HepG2 (cell line): ENCODE data around the gene MAP1B. TPM values are rescaled to one million over a fixed set of nuclear protein-coding genes. Genes with fewer than 3 reads are reported as not detected.

Experiments
- ATAC-seq: fragments of 200-7000 bp; cut with Tn5 transposase; 3 replicates; pipeline ENCODE4 v1.9.1; 2020; ENCODE audit warnings: mild to moderate bottlenecking, moderate library complexity
- BruUV-seq: library from RNA; stranded (reverse); fragments of 400-500 nt; replicated peaks from 2 replicates; lab custom pipeline; 2021; lab: Mats Ljungman, UMichigan
- CTCF ChIA-PET: fragments of 300-600 bp; formaldehyde crosslinking; extraction: SDS; loops from one replicate; lab custom pipeline; 2021; ENCODE audit warnings: low total read pairs, inconsistent platforms, low intra/inter-chr PET ratio; lab: Yijun Ruan, JAX
- POLR2A ChIA-PET: fragments of 350-600 bp; sonication (Branson Sonifier 250); formaldehyde crosslinking; loops from one replicate; lab custom pipeline; 2020; ENCODE audit warnings: antibody characterized with exemption, inconsistent platforms; lab: Yijun Ruan, JAX
- DNase-seq: peaks from one replicate; pipeline ENCODE4 v3.0.0-alpha.2; 2015; ENCODE audit warnings: low spot score
- FAIRE-seq: peaks from 3 replicates; lab custom pipeline; 2011; peaks lifted over from hg19 to GRCh38; lab: Jason Lieb, UNC
- H2AFZ ChIP-seq: one replicate; pipeline ENCODE4 v1.6.1; 2011; ENCODE audit warnings: low read length, inconsistent platforms
- H3K27ac ChIP-seq: fragments of 300-600 bp; 3 replicates; pipeline ENCODE4 v1.8.0; 2011; ENCODE audit warnings: mixed run types, mild to moderate bottlenecking, mixed read lengths, low read length, inconsistent platforms; ENCODE audit not compliant: insufficient read depth; ENCODE audit errors: extremely low read length
- H3K27me3 ChIP-seq, 2 experiments: fragments of 200-600 bp in 1 of 2; 2 replicates in 1 of 2; 3 replicates in 1 of 2; pipeline versions ENCODE4 v1.6.0 to v1.8.0; 2011; ENCODE audit warnings: low read length in 2 of 2, mild to moderate bottlenecking in 2 of 2, moderate library complexity in 2 of 2, inconsistent platforms in 1 of 2; ENCODE audit not compliant: insufficient read depth in 2 of 2, control insufficient read depth in 1 of 2
- H3K36me3 ChIP-seq, 2 experiments: fragments of 200-600 bp in 1 of 2; replicated peaks in 1 of 2; 2 replicates in 1 of 2; 3 replicates in 1 of 2; pipeline versions ENCODE4 v1.5.1 to v1.8.0; 2011; ENCODE audit warnings: low read length in 2 of 2, inconsistent platforms in 1 of 2; ENCODE audit not compliant: insufficient read depth in 2 of 2, control insufficient read depth in 1 of 2
- H3K4me1 ChIP-seq: 2 replicates; pipeline ENCODE4 v1.5.1; 2012; ENCODE audit warnings: low read length, inconsistent platforms; ENCODE audit not compliant: insufficient read depth
- H3K4me2 ChIP-seq: 2 replicates; pipeline ENCODE4 v1.6.0; 2011; ENCODE audit warnings: low read depth, low read length, inconsistent platforms
- H3K4me3 ChIP-seq, 3 experiments: fragments of 200-600 bp in 1 of 3; sonication (generic), shearing (Covaris generic) in 1 of 3; replicated peaks in 1 of 3; 2 replicates each; pipeline ENCODE4 v1.5.1; 2011 to 2016; ENCODE audit warnings: low read length in 3 of 3, inconsistent platforms in 2 of 3, low read depth in 2 of 3, mild to moderate bottlenecking in 2 of 3, control low read depth in 1 of 3, mixed read lengths in 1 of 3; ENCODE audit not compliant: insufficient read depth in 1 of 3
- H3K79me2 ChIP-seq: one replicate; pipeline ENCODE4 v1.6.1; 2011; ENCODE audit warnings: low read length, inconsistent platforms; ENCODE audit not compliant: insufficient read depth
- H3K9ac ChIP-seq: 2 replicates; pipeline ENCODE4 v1.6.0; 2011; ENCODE audit warnings: mild to moderate bottlenecking, low read depth, low read length, inconsistent platforms; ENCODE audit not compliant: insufficient read depth
- H3K9me3 ChIP-seq: 2 replicates; pipeline ENCODE4 v1.5.1; 2012; ENCODE audit warnings: mild to moderate bottlenecking, low read length
- H4K20me1 ChIP-seq: 2 replicates; pipeline ENCODE4 v1.6.0; 2011; ENCODE audit warnings: inconsistent platforms, mild to moderate bottlenecking, low read length, moderate library complexity; ENCODE audit not compliant: insufficient read depth
- ATF2 ChIP-seq: sonication (generic); formaldehyde crosslinking; IDR thresholded peaks from 2 replicates; pipeline ENCODE4 v1.4.0; 2020; ENCODE audit warnings: missing genetic modification reagents
- E2F1 ChIP-seq: sonication (generic); formaldehyde crosslinking; IDR thresholded peaks from 2 replicates; pipeline ENCODE4 v1.5.0; 2020; ENCODE audit warnings: missing genetic modification reagents
- GTF3A ChIP-seq: sonication (generic); formaldehyde crosslinking; conservative IDR thresholded peaks from 2 replicates; pipeline ENCODE4 v1.4.0; 2020; ENCODE audit warnings: mild to moderate bottlenecking, missing genetic modification reagents
- GZF1 ChIP-seq: sonication (generic); formaldehyde crosslinking; IDR thresholded peaks from 2 replicates; pipeline ENCODE4 v1.5.1; 2020; ENCODE audit warnings: mild to moderate bottlenecking, missing genetic modification reagents
- HNRNPLL ChIP-seq: fragments of 200-400 bp; formaldehyde crosslinking; IDR thresholded peaks from 2 replicates; pipeline ENCODE4 v1.6.1; 2017; ENCODE audit warnings: mild to moderate bottlenecking, low read depth, low read length; ENCODE audit not compliant: poor library complexity, severe bottlenecking
- MIER2 ChIP-seq: IDR thresholded peaks from 2 replicates; pipeline ENCODE4 v1.6.1; 2016; ENCODE audit warnings: missing biosample characterization, missing genetic modification reagents
- NONO ChIP-seq, 2 experiments: fragments of 450-650 bp in 1 of 2; sonication (generic) in 1 of 2; formaldehyde crosslinking in 1 of 2; IDR thresholded peaks in 1 of 2; conservative IDR thresholded peaks in 1 of 2; 2 replicates each; pipeline versions ENCODE4 v1.6.1 to v1.8.0; 2017 to 2022; ENCODE audit warnings: mild to moderate bottlenecking in 1 of 2, missing genetic modification reagents in 1 of 2, moderate library complexity in 1 of 2
- POLR2G ChIP-seq: fragments of 200-400 bp; formaldehyde crosslinking; IDR thresholded peaks from 2 replicates; pipeline ENCODE4 v1.6.1; 2018; ENCODE audit warnings: mild to moderate bottlenecking, low read depth, low read length, moderate library complexity
- REL ChIP-seq: sonication (generic); formaldehyde crosslinking; conservative IDR thresholded peaks from 2 replicates; pipeline ENCODE4 v1.8.0; 2022; ENCODE audit warnings: mild to moderate bottlenecking, missing genetic modification reagents, moderate library complexity
- ZBTB38 ChIP-seq: sonication (generic); formaldehyde crosslinking; IDR thresholded peaks from 2 replicates; pipeline ENCODE4 v1.5.1; 2020; ENCODE audit warnings: mild to moderate bottlenecking, missing genetic modification reagents
- ZNF33B ChIP-seq: sonication (generic); formaldehyde crosslinking; IDR thresholded peaks from 2 replicates; pipeline ENCODE4 v1.5.1; 2020; ENCODE audit warnings: mild to moderate bottlenecking, missing genetic modification reagents
- ZNF572 ChIP-seq: sonication (generic); formaldehyde crosslinking; IDR thresholded peaks from 2 replicates; pipeline ENCODE4 v1.5.1; 2020; ENCODE audit warnings: mild to moderate bottlenecking, missing genetic modification reagents
- ZNF724P ChIP-seq: sonication (generic); formaldehyde crosslinking; IDR thresholded peaks from 2 replicates; pipeline ENCODE4 v1.8.0; 2022; ENCODE audit warnings: missing genetic modification reagents, borderline replicate concordance
- ZNF737 ChIP-seq: sonication (generic); formaldehyde crosslinking; IDR thresholded peaks from 2 replicates; pipeline ENCODE4 v1.5.0; 2020; ENCODE audit warnings: missing genetic modification reagents, mild to moderate bottlenecking, borderline replicate concordance
- ZNF775 ChIP-seq: sonication (generic); formaldehyde crosslinking; IDR thresholded peaks from 2 replicates; pipeline ENCODE4 v1.4.0; 2020; ENCODE audit warnings: missing genetic modification reagents, mild to moderate bottlenecking, moderate library complexity, borderline replicate concordance
- WGBS: methylation state at CpG from one replicate; pipeline ENCODE4 v1.1.6; 2017; ENCODE audit warnings: low lambda C conversion rate; 5-methylcytosine and 5-hydroxymethylcytosine counted together
- in situ Hi-C: cut with HindIII; loops from 2 replicates; pipeline ENCODE4 v1.10.0; 2017; ENCODE audit warnings: low pct_unique_long_range_greater_than_20kb; ENCODE audit not compliant: extremely low pct_ligation_motif_present
- intact Hi-C: fragments of 100-400 bp; cut with micrococcal nuclease; formaldehyde crosslinking; loops from one replicate; pipeline ENCODE4 v1.10.0; 2022; ENCODE audit not compliant: unreplicated experiment
- polyA plus RNA-seq, 8 experiments: library from polyadenylated mRNA; depleted of rRNA in 3 of 8; stranded (reverse) in 7 of 8; unstranded in 1 of 8; fragments of >200 nt; fragmentation: Illumina TruSeq in 4 of 8; extraction: Trizol in 4 of 8; gene quantifications; 2 replicates each; pipeline versions ENCODE4 v1.2.1 to v1.2.3, GENCODE V29; 2011 to 2016; ENCODE audit warnings: low read depth in 4 of 8, missing spikeins in 1 of 8, mixed read lengths in 1 of 8; ENCODE audit not compliant: insufficient read depth in 1 of 8
- total RNA-seq, 5 experiments: library from RNA; depleted of rRNA; stranded (reverse); fragments of >200 nt; fragmentation: Illumina TruSeq; extraction: Trizol; gene quantifications; 2 replicates each; pipeline ENCODE4 v1.2.3, GENCODE V29; 2016; ENCODE audit warnings: low read depth in 1 of 5

MAP1B gene
- total and polyA plus RNA-seq, 2 of the 13 experiments (the other 11 are each of a cell fraction or from before 2014, with no cell fraction given), result 3.3 to 6.2 TPM

- ChIA-PET POLR2A (interaction anchor here (1.5 kb wide), 1 partner anchor 61 kb away, joined by 3 read pairs; no protein-coding TSS in a partner anchor), CTCF (no interaction called here)
- intact Hi-C loops (loop anchor here (2.0 kb wide), 1 partner anchor 50 kb away; no protein-coding TSS in a partner anchor), in situ Hi-C loops (no loop called here)
- no peak for DNase-seq
- H3K4me2 ChIP-seq, result no peak overlapping the region
- H3K79me2 ChIP-seq, result peaks cover 15% of the 10 kb centered on the region
- no peaks in the 10 kb centered on the region for H3K36me3 ChIP-seq
- H4K20me1 ChIP-seq, result peaks cover 2% of the 10 kb centered on the region; the same call in 1 of the 2 replicates
- no peaks in the 10 kb centered on the region for H3K27me3 ChIP-seq
- no peak for ATAC-seq
- no peak for FAIRE-seq
- no peak overlapping the region for H3K9ac ChIP-seq
- TF ChIP-seq ZNF724P (no peak), E2F1 (CRISPR knock-in tag) (no peak), ZNF737 (no peak), POLR2G (no peak), ZNF572 (CRISPR knock-in tag) (no peak), ATF2 (CRISPR knock-in tag) (no peak), ZBTB38 (CRISPR knock-in tag) (no peak), MIER2 (CRISPR knock-in tag) (no peak), HNRNPLL (no peak), GZF1 (CRISPR knock-in tag) (no peak), ZNF33B (no peak), GTF3A (CRISPR knock-in tag) (no peak), NONO (IDR thresholded peaks at IDR 0.05) (no peak), NONO (CRISPR knock-in tag; conservative IDR thresholded peaks at IDR 0.05) (no peak), REL (CRISPR knock-in tag) (no peak), ZNF775 (no peak)
- no peak overlapping the region for H3K27ac ChIP-seq
- H2AFZ ChIP-seq, result no peak overlapping the region
- H3K4me3 ChIP-seq, result no peak overlapping the region
- peaks cover 66% of the 10 kb centered on the region for H3K4me1 ChIP-seq
- H3K9me3 ChIP-seq, result no peaks in the 10 kb centered on the region
- 91% methylated on average over 4 of the region's 4 CpGs for WGBS
- no TSS peak for BruUV-seq
These were observed 139.7 kb downstream of the MAP1B start for GRCh38 chr5:72246954-72247442.
